Right lobe of liver (tissue), 6 donors: ENCODE data around the gene CELA3A. TPM values are rescaled to one million over a fixed set of nuclear protein-coding genes. Genes with fewer than 3 reads are reported as not detected.

Source experiments
- ATAC-seq, 4 donors: fragments of 200-7000 bp; cut with Tn5 transposase; one replicate each; pipeline ENCODE4 v1.9.1; 2020; ENCODE audit warnings: mild to moderate bottlenecking in 4 of 4, moderate library complexity in 4 of 4
- DNase-seq, 3 donors: peaks; one replicate each; pipeline ENCODE4 v3.0.0-alpha.2; 2020
- H3K27ac ChIP-seq, 3 donors: fragments of 200-600 bp; one replicate each; pipeline ENCODE4 v1.8.0; 2022
- H3K27me3 ChIP-seq, 2 donors: fragments of 200-600 bp; one replicate each; pipeline ENCODE4 v1.8.0; 2022
- H3K36me3 ChIP-seq, 4 donors: fragments of 200-600 bp; sonication (generic) in 1 of 4; one replicate each; pipeline versions ENCODE4 v1.5.1 to v1.8.0; 2017 to 2022; ENCODE audit warnings: control low read depth in 1 of 4
- H3K4me1 ChIP-seq, 4 donors: fragments of 200-600 bp; sonication (generic) in 1 of 4; one replicate each; pipeline versions ENCODE4 v1.5.1 to v1.8.0; 2017 to 2022; ENCODE audit warnings: control low read depth in 1 of 4
- H3K4me3 ChIP-seq, 3 donors: fragments of 200-600 bp; one replicate each; pipeline ENCODE4 v1.8.0; 2022
- H3K9me3 ChIP-seq, 4 donors: fragments of 200-600 bp; sonication (generic) in 1 of 4; one replicate each; pipeline versions ENCODE4 v1.5.1 to v1.8.0; 2017 to 2022; ENCODE audit warnings: control low read depth in 1 of 4
- CTCF ChIP-seq, 4 donors: fragments of 200-600 bp in 3 of 4; fragments of 450-650 bp in 1 of 4; IDR thresholded peaks; one replicate each; pipeline versions ENCODE4 v1.5.1 to v1.8.0; 2016 to 2022; ENCODE audit warnings: antibody characterized with exemption in 4 of 4, mild to moderate bottlenecking in 2 of 4
- POLR2A ChIP-seq: fragments of 450-650 bp; IDR thresholded peaks from one replicate; pipeline ENCODE4 v1.6.1; 2017; ENCODE audit warnings: antibody characterized with exemption, mild to moderate bottlenecking
- WGBS: methylation state at CpG from one replicate; pipeline ENCODE4 v1.1.6; 2018; ENCODE audit warnings: low coverage, low lambda C conversion rate; ENCODE audit not compliant: insufficient coverage; ENCODE audit errors: missing lambda C conversion rate; 5-methylcytosine and 5-hydroxymethylcytosine counted together
- intact Hi-C, 2 donors: fragments of 100-400 bp; cut with DNase I; formaldehyde crosslinking; loops; one replicate each; pipeline versions ENCODE4 v1.11.2 to v1.14.1; 2022
- total RNA-seq, 6 experiments: library from RNA; depleted of rRNA in 2 of 6; stranded (reverse); fragments of >200 nt in 2 of 6; fragmentation: NEBNext Ultra II Directional in 3 of 6; extraction: Animal tissue kit (Norgen Biotek cat#: 25700) in 3 of 6; gene quantifications; one replicate each; pipeline versions ENCODE4 v1.1.0 to v1.2.4, GENCODE V29; 2016 to 2023
- donor health status: DM: no; HTN: yes; CAD: no.
- donor health status: DM: no; HTN: no; CAD: no.
- donor health status: DM: no; HTN: no; CAD: no.
- donor health status: DM: no; HTN: yes; CAD: no.
- donor health status: DM: no; HTN: yes; CAD: no.

CELA3A gene
- total RNA-seq, 6 experiments from 2014 or later = 0.22 TPM; not detected in 5

DNA sequence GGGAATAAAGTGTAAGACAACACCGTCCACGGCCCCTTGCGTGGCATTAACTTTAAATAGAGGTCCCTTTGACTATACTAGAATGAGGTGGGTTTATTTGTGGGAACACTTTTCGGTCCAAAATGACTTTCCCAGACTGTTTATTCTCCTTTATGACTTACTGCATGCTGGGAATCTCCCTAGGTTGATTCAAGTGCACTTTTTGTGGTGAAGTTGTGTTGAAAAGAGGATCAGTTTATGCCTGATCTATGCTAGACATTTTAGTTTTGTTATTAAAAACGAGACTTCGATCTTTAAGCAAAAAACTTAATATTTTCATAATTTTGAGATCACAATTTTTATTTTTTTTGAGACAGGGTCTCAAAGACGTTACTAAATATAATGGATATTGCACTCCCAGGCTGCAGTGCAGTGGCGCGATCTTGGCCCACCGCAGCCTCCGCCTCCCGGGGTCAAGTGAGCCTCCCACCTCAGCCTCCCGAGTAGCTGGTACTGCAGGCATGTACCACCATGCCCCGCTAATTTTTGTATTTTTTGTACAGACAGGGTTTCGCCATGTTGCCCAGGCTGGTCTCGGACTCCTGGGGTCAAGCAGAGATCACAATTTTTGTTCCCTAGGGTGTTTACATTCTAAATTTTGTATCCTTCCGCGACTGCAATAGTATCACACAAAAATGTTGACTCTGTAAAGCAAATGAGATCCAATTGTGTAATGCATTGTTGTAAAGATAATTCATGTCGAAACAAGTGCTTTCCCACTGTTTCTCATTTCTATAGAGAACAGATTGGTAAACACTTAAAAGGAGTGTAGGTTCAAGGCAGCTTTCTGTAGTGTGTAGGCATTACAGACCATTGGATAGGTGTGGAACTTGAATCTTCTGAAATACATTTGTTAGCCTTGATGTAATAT is 52.7 kb downstream of the CELA3A start:
- DNase-seq = no peak
- no peaks in the 10 kb centered on the region for H3K9me3 ChIP-seq
- 26% methylated on average over 15 of the region's 19 CpGs for WGBS
- ATAC-seq = no peak
- TF ChIP-seq CTCF (IDR thresholded peaks at IDR 0.05) (no peak), POLR2A (no peak)
- intact Hi-C loops = no loop called here
- H3K27me3 ChIP-seq = no peaks in the 10 kb centered on the region
- no peaks in the 10 kb centered on the region for H3K36me3 ChIP-seq
- peak overlapping the region; percentile 91 to 99 (median 94) for H3K27ac ChIP-seq
- H3K4me1 ChIP-seq = peaks cover 0 to 32% (median 16%) of the 10 kb centered on the region in 4 donors
- H3K4me3 ChIP-seq = peak overlapping the region; percentile 87 to 89 (median 87)

DNA sequence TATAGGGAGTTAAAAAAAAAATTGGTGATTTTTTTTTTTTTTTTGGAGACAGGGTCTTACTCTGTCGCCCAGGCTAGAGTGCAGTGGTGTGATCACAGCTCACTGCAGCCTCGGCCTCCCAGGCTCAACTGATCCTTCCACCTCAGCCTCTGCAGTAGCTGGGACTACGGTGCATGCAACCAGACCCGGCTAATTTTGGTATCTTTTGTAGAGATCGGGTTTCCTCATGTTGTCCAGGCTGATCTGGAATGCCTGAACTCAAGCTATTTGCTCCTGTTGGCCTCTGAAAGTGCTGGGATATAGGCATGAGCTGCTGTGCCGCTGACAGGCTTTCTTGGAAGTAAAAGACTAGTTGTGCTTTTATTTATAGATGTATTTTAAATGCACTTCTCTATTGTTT is 54.0 kb downstream of the CELA3A start:
- Histone ChIP-seq H3K36me3 (no peaks in the 10 kb centered on the region), H3K4me1 (peaks cover 0 to 32% (median 16%) of the 10 kb centered on the region in 4 donors), H3K4me3 (no peak overlapping the region), H3K9me3 (no peaks in the 10 kb centered on the region), H3K27ac (no peak overlapping the region), H3K27me3 (no peaks in the 10 kb centered on the region)
- 61% methylated on average over 6 of the region's 6 CpGs for WGBS
- DNase-seq (no peak), ATAC-seq (no peak)
- TF ChIP-seq POLR2A (no peak), CTCF (IDR thresholded peaks at IDR 0.05) (no peak)
- intact Hi-C loops = no loop called here

- H3K27ac ChIP-seq = no peak overlapping the region
- no peak for ATAC-seq
These were observed 54.6 kb downstream of the CELA3A start for GRCh38 chr1:22056043-22056442.

GRCh38 chr1:22056936-22057335 is 55.5 kb downstream of the CELA3A start:
- intact Hi-C loops = no loop called here
- TF ChIP-seq CTCF (IDR thresholded peaks at IDR 0.05) (no peak), POLR2A (no peak)
- Histone ChIP-seq H3K4me1 (peaks cover 0 to 38% (median 18%) of the 10 kb centered on the region in 4 donors), H3K4me3 (no peak overlapping the region), H3K27me3 (no peaks in the 10 kb centered on the region), H3K9me3 (no peaks in the 10 kb centered on the region), H3K36me3 (no peaks in the 10 kb centered on the region), H3K27ac (no peak overlapping the region)
- ATAC-seq (no peak), DNase-seq (no peak)
- 10% methylated on average over 1 of the region's 2 CpGs for WGBS

More at GRCh38 chr1:22056043-22056442, 54.6 kb downstream of the CELA3A start:
- Histone ChIP-seq H3K27me3 (no peaks in the 10 kb centered on the region), H3K9me3 (no peaks in the 10 kb centered on the region), H3K36me3 (no peaks in the 10 kb centered on the region), H3K4me1 (peaks cover 0 to 36% (median 16%) of the 10 kb centered on the region in 4 donors), H3K4me3 (no peak overlapping the region)
- TF ChIP-seq POLR2A (no peak), CTCF (IDR thresholded peaks at IDR 0.05) (no peak)
- WGBS = 43% methylated on average over 1 of the region's 1 CpG
- no peak for DNase-seq
- intact Hi-C loops = no loop called here
